ENCODE results near the gene VPS26C.

Gene VPS26C

GRCh38 chr21:37200641-37201480, 66.3 kb downstream of the VPS26C start:
- no peak for DNase-seq

- DNase-seq = no peak
These were observed 67.8 kb downstream of the VPS26C start for GRCh38 chr21:37199057-37199924.

GRCh38 chr21:37197746-37198145, 69.4 kb downstream of the VPS26C start:
- no peak for DNase-seq

DNA sequence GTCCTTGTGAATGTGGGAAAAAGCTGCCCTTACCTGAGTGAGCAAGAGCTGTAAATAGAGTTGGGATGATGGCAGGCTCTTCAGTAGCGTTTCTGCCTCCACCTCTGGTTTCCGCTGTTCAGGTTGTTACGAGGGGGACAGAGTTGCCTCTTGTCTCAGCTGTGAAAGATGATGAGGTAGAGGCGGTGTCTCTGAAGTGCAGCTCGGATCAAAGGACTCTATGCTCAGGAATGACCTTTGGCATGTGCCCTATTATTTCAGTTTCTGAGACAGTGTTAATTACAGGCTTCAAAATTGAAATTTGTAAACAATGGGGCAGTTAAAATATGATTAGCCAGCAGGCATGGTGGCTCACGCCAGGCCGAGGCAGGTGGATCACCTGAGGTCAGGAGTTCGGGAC, 70.3 kb downstream of the VPS26C start:
- DNase-seq = no peak

GRCh38 chr21:37195610-37196009, 71.5 kb downstream of the VPS26C start:
- no peak for DNase-seq

- no peak for DNase-seq
These were observed 72.1 kb downstream of the VPS26C start for GRCh38 chr21:37195059-37195458.

DNA sequence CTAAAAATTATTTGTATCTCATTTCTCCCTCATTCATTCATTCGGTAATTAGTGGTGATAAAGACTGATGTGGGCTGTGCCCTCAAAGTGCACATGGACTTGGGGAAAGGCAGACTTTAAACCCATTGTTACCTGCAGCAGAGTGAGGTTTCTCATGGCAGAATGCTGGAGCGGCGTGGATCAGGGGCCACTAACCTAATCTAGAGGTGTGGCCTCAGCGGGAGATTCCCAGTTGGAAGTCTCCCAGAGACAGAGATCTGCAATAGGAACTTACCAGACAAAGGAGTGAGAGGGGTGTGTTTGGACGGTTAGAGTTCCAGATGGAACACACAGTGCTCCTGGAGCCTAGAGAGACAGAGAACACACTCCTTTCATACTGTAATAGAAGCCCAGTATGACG, 73.5 kb downstream of the VPS26C start:
- no peak for DNase-seq

DNA sequence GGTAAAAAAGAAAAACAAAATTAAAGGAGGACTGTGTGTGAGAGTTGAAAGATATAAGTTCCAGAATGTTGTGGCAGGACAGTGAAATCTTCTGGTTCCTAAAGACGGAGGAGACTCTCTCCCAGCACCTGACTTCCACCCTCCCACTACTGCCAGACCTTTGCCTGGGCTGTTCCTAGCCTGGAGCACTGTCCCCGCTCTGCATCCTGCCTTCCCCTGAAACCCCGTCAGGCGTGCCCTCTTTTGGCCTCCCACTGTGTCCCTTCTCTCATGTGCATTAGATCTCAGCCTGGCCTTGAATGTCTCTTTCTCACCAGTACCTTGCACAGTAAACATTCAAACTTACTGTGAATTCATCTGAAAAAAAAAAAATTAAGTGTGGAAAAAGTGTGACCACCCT, 74.1 kb downstream of the VPS26C start:
- DNase-seq = no peak

DNA sequence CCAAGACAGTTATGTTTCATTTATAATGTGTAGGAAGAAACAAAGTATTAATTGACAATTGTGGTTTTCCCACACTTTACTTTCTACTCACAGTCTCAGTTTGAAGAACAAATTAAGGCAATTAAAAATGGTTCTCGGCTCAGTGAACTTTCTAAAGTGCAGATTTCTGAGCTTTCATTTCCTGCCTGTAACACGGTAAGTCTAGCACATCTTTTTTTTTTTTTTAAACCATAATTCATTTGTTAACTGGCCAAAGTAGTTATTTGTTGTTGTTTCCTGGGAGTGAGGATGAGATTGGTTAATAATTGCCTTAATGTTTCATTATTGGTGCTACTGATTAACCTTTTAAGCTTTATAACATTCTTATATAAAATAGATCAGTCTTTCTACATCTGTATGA, 75.1 kb downstream of the VPS26C start:
- no peak for DNase-seq

DNA sequence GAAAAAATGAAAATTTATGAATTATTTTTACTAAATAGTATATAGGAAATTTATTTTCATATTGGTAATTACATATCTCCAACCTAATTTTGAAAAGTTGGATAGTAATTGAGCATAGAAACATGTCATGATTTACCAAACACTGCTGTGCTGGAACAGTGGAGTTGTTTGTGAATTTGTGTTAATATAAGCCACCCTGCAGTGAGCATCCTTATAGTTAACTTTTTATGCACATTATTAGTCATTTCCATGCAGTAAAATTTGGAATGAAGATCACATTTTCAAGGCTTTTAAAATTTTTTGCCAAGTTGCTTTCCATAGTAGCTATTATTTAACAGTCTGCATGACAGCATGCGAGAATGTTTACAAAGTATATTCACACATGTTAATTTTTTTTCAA, 78.3 kb downstream of the VPS26C start:
- no peak for DNase-seq

GRCh38 chr21:37186983-37187382, 80.2 kb downstream of the VPS26C start:
- DNase-seq = no peak

DNA sequence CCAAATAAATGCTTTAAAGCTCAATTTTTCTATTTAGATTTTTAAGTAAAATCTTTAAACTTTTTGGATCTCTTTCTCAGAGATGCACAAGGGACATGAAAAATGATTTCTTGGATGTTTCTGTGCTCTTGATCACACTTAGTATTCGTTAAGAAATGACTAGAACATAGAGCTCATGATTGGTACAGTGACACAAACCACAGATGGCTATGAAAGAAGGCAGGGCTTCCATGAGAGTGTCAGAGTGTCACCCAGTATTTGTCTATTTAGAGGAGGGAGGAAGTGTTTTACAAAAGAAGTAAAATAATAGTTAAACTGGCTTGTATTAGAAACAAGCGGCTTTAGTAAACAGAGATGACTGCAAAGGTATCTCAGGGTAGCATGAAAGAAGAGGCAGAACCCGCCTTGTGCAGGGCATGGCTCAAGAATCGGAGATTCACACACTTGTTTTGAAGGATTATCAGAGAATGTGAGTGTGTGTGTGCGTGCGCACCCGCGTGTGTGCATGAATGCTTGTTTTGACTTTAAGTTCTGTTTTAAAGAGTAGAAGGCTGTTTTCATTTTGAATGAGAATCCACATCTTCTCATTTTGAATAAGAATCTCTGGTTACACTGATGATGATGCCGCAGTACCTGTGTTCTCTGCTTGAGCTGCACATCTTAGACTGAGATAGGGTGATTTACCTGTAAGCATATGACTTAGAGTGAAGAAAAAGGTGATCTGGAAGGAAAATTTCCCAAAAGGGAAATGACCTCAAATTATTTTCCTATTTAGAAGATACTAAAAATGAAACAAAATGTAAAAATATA, 82.1 kb downstream of the VPS26C start:
- DNase-seq = no peak

- no peak for DNase-seq
These were observed 83.4 kb downstream of the VPS26C start for GRCh38 chr21:37183749-37184148.

DNA sequence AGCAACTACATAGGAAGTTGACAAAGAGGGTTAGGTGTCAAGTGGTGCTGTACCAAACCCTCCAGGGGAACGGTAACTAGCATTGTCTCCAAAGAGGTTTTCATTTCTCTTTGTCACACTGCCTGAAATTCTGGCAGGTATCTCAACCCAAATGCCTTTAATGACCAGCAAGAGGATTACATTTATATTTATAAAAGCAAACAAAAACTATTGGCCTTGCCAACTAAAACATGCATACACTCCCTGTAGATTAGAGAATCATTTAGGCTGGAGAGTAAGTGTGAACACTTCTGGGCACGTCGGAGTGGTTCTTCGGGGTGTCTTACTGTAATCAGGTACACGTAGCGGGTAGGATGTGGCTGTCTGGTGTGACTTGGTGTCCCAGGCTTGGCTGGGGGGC, 84.9 kb downstream of the VPS26C start:
- DNase-seq = no peak

DNA sequence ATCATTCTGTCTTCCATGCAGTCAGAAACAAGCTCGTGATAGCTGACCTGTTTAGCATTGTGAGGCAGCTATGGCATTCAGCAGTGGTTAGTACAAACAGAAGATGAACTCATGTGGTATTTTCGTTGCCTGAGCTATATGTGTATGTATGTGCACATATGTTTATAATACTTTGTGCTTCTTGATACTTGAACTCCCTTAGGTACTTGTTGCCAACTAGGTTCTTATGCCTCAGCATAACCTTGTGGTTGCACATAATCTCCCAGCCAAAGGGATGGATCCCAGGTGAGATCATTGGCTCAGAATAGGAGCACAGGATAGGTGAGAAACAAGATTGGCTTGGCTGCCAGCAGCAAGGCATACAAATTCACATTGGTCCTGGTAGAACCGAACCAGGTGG, 86.1 kb downstream of the VPS26C start:
- DNase-seq = no peak

GRCh38 chr21:37176716-37177115, 90.4 kb downstream of the VPS26C start:
- DNase-seq = no peak
